ENCODE data around the gene SPEG. TPM values are rescaled to one million over a fixed set of nuclear protein-coding genes. Genes with fewer than 3 reads are reported as not detected.

Gene SPEG
- total and polyA plus RNA-seq, 2 of the 13 experiments (the other 11 are each of a cell fraction or from before 2014, with no cell fraction given): 0.18 to 0.24 TPM

GRCh38 chr2:219459460-219460311, 25.0 kb downstream of the SPEG start (continued):
- no peak for TF ChIP-seq JUN (CRISPR knock-in tag; IDR thresholded peaks at IDR 0.05)
- TF ChIP-seq ELF1 (CRISPR knock-in tag; IDR thresholded peaks at IDR 0.05): 0 out of 2 replicates have a peak, but pooled peaks have one; percentile 27
- TF ChIP-seq SYNCRIP (IDR thresholded peaks at IDR 0.05; ENCODE audit: insufficient read depth, low read depth, low read length): no peak
- TF ChIP-seq GPBP1L1 (CRISPR knock-in tag; IDR thresholded peaks at IDR 0.05): no peak
- TF ChIP-seq, protein P1, sequence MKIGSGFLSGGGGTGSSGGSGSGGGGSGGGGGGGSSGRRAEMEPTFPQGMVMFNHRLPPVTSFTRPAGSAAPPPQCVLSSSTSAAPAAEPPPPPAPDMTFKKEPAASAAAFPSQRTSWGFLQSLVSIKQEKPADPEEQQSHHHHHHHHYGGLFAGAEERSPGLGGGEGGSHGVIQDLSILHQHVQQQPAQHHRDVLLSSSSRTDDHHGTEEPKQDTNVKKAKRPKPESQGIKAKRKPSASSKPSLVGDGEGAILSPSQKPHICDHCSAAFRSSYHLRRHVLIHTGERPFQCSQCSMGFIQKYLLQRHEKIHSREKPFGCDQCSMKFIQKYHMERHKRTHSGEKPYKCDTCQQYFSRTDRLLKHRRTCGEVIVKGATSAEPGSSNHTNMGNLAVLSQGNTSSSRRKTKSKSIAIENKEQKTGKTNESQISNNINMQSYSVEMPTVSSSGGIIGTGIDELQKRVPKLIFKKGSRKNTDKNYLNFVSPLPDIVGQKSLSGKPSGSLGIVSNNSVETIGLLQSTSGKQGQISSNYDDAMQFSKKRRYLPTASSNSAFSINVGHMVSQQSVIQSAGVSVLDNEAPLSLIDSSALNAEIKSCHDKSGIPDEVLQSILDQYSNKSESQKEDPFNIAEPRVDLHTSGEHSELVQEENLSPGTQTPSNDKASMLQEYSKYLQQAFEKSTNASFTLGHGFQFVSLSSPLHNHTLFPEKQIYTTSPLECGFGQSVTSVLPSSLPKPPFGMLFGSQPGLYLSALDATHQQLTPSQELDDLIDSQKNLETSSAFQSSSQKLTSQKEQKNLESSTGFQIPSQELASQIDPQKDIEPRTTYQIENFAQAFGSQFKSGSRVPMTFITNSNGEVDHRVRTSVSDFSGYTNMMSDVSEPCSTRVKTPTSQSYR (CRISPR knock-in tag; IDR thresholded peaks at IDR 0.05; ENCODE audit: borderline replicate concordance): no peak
- no peak for TF ChIP-seq ZBTB3 (CRISPR knock-in tag; IDR thresholded peaks at IDR 0.05; ENCODE audit: borderline replicate concordance, low read depth)
- TF ChIP-seq ZNF407 (CRISPR knock-in tag; IDR thresholded peaks at IDR 0.05; ENCODE audit: not compliant biosample characterization): peak; percentile 40
- TF ChIP-seq ARHGAP35 (CRISPR knock-in tag; IDR thresholded peaks at IDR 0.05; ENCODE audit: borderline replicate concordance): no peak
- TF ChIP-seq ZNF574 (CRISPR knock-in tag; IDR thresholded peaks at IDR 0.05): peak; percentile 85
- no peak for TF ChIP-seq SOX13 (IDR thresholded peaks at IDR 0.05)
- TF ChIP-seq SOX13 (CRISPR knock-in tag; conservative IDR thresholded peaks at IDR 0.05 in 1 of 2, IDR thresholded peaks at IDR 0.05 in 1 of 2): no peak
- no peak for TF ChIP-seq ZNF207 (IDR thresholded peaks at IDR 0.05; ENCODE audit: borderline replicate concordance)
